GM18519 (cell line): Measurements from ENCODE around the gene ITGA2.
"Not testable (repeated sequence)": the region's sequence is repeated elsewhere in the genome, so short reads cannot be mapped to it uniquely, and the experiment has no call there.

Experiments
- ATAC-seq: cut with Tn5 transposase; IDR thresholded peaks from one replicate; pipeline ENCODE4 v1.9.1; 2021; ENCODE audit warnings: mild to moderate bottlenecking, moderate library complexity; ENCODE audit not compliant: unreplicated experiment, low FRiP score

Gene ITGA2

GRCh38 chr5:53091289-53091688, 102.1 kb downstream of the ITGA2 start:
- no peak for ATAC-seq

GRCh38 chr5:53092242-53092641, 103.1 kb downstream of the ITGA2 start:
- ATAC-seq = no peak

DNA sequence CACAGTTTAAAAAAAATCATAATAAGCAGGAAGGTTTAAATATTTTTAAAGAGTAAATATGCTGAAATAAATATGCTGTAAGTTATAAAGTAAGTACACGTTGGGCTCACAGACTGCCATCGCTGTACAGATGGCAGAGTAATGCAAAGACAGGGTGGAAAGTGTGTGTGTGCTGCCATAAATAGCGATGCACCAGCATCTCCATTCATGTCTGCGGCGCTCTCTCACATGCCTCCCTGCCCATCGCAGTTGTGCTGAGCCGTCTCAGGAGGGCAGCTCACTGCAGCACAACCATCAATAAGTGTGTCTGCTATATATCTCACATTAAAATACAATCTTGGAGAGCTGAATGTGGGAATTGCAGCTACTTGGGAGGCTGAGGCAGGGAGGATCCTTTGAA, 106.1 kb downstream of the ITGA2 start:
- ATAC-seq = no peak

DNA sequence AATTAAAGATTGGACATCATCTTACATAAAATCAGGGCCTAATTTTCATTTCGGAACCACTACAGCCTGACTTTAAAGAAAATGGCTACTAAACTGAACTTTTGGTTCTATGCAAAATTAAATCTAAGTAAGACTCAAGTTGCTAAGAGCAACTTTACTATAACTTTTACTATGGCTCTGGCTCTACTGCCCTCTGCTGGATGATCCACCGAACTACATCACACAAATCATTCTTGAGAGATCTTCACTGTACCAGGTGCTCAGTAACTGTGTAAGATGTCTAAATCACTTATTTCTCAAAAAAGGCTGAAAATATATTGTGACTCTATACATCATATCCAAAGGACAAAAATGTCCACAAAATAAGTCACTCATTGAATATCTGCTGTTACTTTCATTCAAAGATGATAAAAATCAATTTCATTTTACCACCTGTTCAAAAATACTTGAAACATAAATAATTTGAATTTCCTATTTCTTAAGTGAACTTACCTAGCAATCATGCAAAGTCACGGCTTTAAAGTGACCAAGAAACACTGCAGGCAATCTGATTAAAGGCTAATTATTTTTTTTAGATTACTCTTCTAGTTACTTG, 106.9 kb downstream of the ITGA2 start:
- peak; percentile 88 for ATAC-seq

DNA sequence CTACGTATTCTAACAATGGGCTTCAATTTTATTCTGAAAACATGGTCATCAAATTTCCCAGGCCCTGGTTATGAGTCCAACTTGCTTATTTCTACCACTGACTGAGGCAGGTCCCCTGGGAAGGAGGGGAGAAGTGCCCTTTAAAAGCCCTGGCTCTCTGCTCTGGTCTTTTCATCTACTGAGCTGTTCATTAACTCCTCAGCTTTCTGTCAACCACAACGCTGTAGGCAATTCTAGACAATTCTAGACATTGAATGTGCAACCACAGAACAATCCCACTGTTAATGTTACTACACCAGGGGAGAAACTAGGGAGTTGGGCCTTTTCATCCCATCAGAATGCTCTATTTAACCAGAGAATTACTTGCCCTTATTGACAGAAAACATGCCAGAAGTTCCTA, 110.4 kb downstream of the ITGA2 start:
- no peak for ATAC-seq

- ATAC-seq = no peak
These were observed 111.5 kb downstream of the ITGA2 start for GRCh38 chr5:53100606-53101005.

DNA sequence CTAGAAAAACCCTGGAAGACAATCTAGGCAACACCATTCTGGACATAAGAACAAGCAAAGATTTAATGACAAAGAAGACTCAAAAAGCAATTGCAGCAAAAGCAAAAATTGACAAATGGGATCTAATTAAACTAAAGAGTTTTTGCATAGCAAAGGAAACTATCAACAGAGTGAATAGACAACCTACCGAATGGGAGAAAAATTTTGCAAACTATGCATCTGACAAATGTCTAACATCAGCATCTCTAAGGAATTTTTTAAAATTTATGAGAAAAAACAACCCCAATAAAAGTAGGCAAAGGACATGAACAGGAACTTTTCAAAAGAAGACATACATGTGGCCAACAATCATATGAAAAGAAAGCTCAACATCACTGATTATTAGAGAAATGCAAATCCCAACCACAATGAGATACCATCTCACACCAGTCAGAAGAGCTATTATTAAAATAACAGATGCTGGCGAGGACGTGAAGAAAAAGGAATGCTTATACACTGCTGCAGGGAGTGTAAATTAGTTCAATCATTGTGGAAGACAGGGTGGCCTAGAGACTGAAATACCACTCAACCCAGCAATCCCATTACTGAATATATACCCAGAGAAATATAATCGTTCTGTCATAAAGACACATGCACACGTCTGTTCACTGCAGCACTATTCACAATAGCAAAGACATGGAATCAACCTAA, 116.6 kb downstream of the ITGA2 start:
- no peak for ATAC-seq

DNA sequence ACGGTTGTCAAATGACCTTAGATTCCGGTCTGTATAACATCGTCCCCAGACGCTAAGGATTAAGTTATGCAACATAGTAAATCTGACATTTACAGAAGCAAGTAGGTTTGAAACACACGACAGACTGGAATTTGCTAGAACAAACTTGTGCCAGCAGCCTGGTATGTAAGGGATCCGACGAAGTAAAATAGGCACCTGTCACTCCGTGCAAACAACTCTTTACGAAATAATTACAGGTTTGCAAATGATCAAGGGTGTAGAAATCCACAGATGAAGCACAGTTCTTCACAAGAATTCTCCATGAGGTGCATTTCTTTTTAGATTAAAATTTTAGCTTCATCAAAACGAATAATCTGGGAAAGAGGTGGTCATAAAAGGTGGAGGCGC, 119.9 kb downstream of the ITGA2 start:
- peak; percentile 5 for ATAC-seq

GRCh38 chr5:53109443-53110127, 120.4 kb downstream of the ITGA2 start, which contains the start of gene MOCS2:
TSS of gene MOCS2 (minus strand) at chr5:53109757. CDS start at chr5:53107174, 2,583 bp downstream.
- ATAC-seq = peak; percentile 92

- no peak for ATAC-seq
These were observed 121.0 kb downstream of the ITGA2 start for GRCh38 chr5:53110156-53110555.

DNA sequence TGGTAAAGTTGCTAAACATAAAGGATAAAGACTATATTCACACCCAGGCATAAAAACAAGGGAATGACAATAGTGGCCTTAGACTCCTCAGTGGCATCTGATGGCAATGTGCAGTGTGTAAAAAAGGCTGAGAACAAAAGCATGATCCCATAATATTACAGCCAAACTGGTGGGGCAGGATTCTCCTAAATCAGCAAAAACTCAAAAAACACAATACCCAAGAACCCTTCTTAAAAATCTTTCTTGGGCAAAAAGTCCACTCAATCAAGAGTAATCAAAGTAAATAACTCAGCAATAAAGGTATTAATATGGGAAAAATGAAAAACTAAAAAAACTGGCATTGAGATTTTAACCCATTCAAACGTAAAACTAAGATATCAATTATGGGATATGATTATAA, 122.0 kb downstream of the ITGA2 start:
- no peak for ATAC-seq

DNA sequence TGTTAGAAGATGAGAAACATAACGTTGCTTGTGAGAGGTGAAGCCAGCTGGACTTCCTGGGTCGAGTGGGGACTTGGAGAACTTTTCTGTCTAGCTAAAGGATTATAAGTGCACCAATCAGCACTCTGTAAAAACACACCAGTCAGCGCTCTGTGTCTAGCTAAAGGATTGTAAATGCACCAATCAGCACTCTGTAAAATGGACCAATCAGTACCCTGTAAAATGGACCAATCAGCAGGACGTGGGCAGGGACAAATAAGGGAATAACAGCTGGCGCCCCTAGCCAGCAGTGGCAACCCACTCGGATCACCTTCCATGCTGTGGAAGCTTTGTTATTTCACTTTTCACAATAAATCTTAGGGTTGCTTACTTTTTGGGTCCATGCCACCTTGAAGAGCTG, 123.2 kb downstream of the ITGA2 start:
- ATAC-seq = not testable (repeated sequence)

DNA sequence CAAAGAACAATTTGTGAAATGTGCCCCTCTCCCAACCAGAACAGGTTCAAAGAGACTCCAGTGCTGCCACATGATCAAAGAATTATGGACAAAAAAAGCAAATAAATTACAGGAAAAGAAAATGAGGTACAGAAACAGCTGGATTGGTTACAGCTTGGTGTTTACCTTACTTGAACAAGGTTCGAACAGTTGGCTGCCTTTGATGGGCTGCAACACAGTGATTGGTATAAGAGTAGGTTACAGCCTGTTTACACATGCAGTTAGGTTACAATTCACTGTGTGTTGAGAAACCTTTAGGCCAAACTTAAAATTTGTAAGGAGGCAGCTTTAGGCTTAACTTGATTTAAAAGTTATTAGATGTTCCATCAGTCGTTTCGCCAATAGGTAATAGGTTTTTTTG, 123.8 kb downstream of the ITGA2 start:
- no peak for ATAC-seq

- no peak for ATAC-seq
These were observed 124.8 kb downstream of the ITGA2 start for GRCh38 chr5:53113947-53114346.

DNA sequence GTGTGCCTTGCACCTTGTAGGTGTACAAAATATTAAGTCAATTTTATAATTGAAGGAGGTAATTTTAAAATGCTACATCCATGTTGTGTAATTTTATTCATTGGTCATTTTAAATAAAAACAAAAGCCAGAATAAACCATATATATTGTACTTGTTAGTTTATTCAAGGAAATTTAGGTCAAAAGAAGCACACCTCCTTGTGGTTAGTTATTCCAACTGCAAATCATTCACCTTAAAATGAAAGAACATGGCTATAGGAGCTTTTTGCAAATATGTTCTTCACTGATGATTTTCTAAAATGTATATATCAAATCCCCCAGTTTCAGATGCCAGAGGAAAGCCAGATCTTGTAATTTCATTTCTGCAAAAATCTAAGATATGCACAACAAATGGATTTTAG, 125.8 kb downstream of the ITGA2 start:
- no peak for ATAC-seq

DNA sequence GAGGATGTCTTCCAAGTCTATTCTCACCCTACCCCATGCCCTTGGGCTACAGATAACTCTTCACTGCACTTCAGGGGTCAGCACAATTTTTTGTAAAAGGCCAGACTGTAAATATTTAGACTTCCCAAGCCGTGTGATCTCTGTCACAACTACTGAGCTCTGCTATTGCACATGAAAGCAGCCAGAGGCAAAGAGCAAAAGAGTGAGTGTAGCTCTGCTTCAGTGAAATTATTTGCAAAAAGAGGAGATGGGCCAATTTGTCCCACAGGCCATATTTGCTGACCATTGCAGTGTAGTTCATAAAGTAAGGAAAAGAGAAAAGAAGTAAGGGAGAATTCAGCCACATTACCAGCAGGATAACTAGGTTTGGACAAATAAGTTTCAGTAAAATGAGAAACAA, 127.4 kb downstream of the ITGA2 start:
- no peak for ATAC-seq

- no peak for ATAC-seq
These were observed 129.7 kb downstream of the ITGA2 start for GRCh38 chr5:53118879-53119278.

GRCh38 chr5:53120165-53120564, 131.0 kb downstream of the ITGA2 start:
- no peak for ATAC-seq

DNA sequence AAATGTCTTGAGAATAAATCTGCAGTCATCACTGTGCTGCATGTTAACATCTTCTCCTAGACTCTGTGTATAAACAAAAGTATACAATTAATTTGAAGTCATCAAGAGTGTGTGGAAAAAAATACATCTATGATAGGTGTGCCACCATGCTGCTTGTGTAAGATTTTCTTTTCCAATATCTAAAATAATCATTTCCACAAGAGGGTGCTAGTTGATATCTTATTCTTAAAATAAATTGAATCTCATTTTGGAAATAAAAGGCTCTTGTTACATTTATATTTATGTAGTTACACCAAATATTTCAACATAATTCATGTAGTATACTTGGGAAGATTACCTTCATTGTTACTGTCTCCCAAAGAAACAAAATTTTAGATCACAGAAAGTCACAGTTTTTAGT, 134.6 kb downstream of the ITGA2 start:
- no peak for ATAC-seq

- no peak for ATAC-seq
These were observed 137.4 kb downstream of the ITGA2 start for GRCh38 chr5:53126521-53126920.

GRCh38 chr5:53127107-53127506, 138.0 kb downstream of the ITGA2 start:
- ATAC-seq = no peak

DNA sequence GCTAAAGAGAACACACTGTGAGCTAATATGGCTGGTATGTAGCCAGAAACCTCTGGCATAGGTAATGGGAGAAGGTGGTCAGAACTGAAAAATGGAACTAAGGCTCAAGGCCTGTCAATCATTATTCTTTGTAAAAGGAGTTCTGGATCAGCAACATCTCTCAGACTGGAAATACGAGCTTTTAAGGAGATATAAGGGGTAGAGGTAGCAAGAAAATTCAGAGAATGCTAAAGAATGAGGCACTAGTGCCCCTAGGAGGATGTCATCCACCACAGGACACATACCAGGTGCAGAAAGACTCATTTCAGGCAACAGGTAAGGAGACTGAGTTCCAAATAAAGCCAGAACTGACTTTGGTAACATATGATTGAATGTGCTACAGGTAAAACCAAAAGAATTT, 139.3 kb downstream of the ITGA2 start:
- no peak for ATAC-seq
